Measurements from ENCODE around the gene TMEM89.

TMEM89 gene

DNA sequence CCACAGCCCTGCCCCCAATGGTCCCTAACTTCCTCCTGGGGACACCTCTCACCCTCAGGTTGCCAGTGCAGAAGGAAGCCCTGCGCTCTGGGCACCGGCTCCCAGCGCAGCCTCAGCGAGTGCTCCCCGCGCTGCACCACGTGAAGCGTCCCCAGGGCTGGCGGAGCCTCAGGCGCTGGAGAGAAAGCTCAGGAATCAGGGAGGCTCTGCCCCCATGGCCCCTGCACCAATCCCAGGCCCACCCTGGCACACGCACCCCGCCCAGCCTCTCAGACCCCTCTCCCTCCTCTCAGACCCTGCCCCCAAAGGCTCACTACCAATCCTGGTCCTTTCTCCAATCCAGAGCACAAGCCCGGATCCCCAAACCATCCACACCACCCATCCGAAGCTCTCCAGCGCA is 33.3 kb downstream of the TMEM89 start:
- DNase-seq (ENCODE audit: low read depth), result no peak

DNA sequence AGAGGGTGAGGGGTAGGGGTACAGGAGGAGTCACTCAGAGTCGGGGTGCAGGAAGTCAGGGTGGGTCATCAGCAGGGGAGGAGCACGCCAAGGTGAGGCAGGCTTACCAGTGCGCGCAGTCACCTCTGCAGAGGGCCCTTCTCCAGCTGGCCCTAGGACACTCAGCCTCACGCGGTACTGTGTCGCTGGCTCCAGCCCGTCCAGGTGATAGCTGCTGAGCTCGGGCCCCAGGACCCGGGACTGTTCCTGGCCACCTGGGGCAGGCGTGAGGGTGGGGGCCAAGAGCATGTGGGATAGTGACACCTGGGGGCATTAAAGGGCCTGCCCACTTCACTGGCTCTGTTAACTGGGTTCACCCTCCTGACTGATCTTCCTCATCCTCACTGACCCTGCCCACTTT is 33.9 kb downstream of the TMEM89 start:
- no peak for DNase-seq (ENCODE audit: low read depth)

DNA sequence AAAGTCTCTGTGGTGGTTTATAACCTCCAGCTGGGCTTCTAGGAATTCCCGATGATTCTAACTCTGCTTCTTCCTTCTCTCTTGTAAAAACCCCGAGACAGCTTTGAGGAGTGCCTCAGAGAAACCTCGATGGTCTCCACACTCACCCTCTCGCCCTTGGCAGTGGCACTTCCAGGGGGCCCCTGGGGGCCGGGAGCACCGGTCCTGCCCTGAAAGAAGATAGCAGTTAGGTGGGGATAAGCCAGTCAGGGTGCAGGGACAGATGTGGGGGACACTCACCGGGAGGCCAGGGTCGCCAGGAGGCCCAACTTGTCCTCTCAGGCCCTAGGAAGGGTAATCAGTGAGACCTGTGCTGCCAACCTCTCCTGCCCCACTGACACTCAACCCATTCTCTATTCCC is 36.2 kb downstream of the TMEM89 start:
- no peak for DNase-seq (ENCODE audit: low read depth)

DNA sequence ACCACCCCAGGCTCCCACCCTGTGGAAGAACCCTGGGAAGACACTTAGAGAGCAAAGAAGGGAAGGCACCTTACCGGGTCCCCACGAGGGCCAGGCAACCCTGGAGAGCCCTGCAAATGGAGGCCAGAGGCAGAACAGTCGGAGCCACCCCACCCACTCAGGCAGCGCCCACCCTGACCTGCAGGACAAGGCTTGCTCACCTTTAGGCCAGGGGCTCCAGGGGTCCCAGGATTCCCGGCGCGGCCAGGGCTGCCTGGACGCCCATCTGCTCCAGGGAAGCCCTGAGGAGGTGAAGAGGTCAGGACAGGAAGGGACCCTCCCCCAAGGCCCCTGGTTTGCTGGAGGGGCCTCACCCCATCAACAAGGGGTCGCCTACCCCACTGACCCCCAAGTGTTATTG is 36.7 kb downstream of the TMEM89 start:
- no peak for DNase-seq (ENCODE audit: low read depth)

DNA sequence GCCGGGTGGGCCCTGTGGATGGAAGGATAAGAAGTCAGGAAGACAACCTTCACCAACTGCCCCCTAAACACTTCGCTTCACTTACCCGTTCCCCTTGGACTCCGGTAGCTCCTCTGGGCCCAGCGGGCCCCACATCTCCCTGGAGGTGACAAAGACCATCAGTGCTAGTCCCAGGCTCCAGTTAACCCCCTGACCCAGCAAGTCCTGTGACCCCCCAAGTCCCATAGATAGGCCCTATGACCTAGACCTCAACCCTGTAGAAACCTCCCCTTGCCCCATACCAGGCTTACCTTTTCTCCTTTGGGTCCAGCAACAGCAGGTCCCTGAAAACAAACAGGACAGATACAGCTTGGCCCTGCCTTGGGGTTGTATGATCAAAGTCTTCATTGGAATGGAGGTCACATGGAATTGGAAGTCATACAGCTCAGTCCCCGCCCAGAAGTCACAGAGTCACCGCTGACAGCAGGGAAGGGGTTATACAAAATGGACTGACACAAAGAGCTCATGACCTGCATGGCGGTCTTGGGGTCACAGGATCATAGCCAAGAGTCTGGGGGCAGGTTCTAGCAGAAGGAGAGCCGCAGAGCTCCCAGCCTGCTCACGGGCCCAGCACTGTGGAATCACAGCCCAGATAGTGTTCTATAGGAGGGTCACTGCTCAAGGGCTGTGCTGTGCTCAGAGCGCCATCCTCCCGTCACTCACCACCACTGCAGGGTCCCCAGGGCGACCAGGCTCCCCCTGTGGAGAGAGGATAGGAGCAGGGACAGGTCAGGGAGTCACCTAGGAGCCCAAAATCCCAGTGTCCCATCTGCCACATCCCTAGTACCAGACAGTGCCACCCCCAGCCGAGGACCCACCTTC is 39.7 kb downstream of the TMEM89 start:
- DNase-seq (ENCODE audit: low read depth), result no peak

DNA sequence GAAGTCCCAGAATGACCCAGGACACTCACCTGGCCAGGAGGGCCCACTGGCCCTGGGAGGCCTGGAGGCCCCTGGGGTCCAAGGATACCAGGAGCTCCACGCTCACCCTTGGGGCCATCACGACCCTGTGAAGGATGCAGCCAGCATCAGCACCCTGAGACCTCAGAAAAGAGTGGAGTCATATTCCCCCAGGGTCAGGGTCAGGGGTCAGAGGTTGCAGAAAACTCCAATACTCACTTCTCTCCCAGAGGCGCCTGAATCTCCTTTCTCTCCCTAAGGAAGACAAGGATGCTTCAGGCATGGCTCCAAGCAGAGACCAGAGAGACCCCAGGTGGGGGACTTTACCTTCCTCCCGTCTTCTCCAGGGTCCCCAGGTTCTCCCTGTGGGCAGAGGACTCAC is 44.9 kb downstream of the TMEM89 start:
- DNase-seq (ENCODE audit: low read depth), result no peak

DNA sequence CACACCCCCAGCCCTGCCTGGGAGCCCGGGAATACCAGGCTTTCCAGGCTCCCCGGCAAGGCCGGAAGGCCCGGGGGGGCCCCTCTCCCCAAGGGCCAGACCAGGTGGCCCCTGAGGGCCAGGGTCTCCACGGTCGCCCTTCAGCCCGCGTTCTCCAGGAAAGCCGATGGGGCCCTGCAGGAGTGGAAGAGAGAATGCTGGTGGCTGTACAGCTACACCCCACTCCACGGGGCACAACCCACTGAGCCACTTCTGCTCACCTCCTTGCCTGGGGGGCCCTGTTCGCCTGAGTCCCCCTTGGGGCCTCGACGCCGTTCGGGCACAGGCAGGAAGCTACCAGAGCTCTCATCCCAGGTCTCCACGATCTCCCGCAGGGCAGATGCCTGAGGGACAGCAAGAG is 46.2 kb downstream of the TMEM89 start:
- DNase-seq (ENCODE audit: low read depth), result no peak

DNA sequence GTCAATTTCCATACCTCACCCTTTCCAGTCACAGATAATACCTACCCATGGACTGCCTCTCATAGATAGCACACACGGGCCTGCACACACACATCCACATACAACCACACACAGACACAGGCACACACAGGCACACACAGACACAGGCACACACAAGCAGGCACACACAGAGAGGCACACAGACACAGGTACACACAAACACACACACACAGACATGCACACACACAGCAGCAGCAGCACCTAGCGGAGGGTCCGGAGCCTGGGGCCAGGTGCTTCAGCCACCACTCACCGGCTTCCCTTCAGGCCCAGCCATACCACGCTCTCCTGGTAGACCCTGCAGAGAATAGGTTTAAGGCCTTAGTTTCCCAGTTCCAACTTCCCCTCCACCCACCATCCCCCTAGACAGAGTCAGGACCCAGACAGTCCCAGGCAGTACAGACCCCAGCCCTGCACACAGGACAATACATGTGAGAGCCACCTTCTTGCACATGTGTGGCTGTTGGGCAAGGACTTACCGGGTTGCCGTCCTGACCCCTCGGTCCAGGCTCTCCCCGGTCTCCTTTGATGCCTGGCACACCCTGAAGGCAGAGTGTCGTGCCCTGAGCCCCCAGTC is 47.5 kb downstream of the TMEM89 start:
- no peak for DNase-seq (ENCODE audit: low read depth)

DNA sequence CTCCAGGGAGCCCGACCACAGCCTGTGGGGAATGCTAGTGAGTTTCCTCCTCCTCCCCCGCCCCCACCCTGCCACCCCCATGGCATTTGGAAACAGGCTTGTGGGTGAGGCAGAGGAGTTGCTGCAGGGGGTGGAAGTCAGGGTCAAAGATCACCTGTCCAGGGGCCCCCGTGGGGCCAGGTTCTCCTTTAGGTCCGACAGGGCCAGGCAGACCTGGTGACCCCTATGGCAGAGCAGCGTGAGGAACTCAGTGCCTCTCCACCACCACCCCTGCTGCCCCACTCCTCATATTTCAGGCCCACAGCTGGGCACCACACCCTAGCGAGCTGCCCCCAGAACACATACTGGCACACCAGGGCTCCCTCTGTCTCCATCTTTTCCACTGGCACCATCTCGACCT is 49.1 kb downstream of the TMEM89 start:
- no peak for DNase-seq (ENCODE audit: low read depth)

DNA sequence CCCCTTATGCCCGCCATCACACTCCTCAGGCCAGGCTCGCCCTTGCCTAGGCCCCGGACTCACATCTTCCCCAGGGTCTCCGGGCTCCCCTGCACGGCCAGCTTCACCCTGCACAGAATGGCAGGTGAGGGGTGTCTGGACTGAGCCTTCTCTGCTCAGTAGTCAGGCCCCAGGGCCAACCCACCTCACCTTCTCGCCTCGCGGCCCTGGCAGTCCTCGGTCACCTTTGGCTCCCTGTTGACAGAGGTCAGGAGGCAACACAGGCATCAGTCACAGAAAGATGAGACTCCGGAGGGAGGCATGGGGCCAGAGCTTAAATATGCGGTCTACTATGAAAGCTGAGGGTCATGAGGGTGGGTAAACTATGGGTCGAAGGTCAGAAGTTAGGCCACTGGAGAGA is 49.6 kb downstream of the TMEM89 start:
- DNase-seq (ENCODE audit: low read depth), result no peak

All from GM04504 (cell line).